Sigmoid colon (tissue), 7 donors: Measurements from ENCODE around the gene ETDC. TPM values are rescaled to one million over a fixed set of nuclear protein-coding genes. Genes with fewer than 3 reads are reported as not detected.
"Not testable (repeated sequence)": the region's sequence is repeated elsewhere in the genome, so short reads cannot be mapped to it uniquely, and the experiment has no call there.

ENCODE experiments used
- DNase-seq: peaks from one replicate; pipeline ENCODE4 v3.0.0-alpha.2; 2019
- H3K27ac ChIP-seq, 4 donors: fragments of 200-600 bp; sonication (generic); one replicate each; pipeline ENCODE4 v1.5.1; 2016 to 2019; ENCODE audit warnings: mild to moderate bottlenecking in 1 of 4
- H3K27me3 ChIP-seq, 3 donors: fragments of 200-600 bp; sonication (generic); one replicate each; pipeline ENCODE4 v1.5.1; 2019; ENCODE audit warnings: mild to moderate bottlenecking in 1 of 3
- H3K36me3 ChIP-seq, 4 donors: fragments of 200-600 bp; sonication (generic); one replicate each; pipeline ENCODE4 v1.5.1; 2016 to 2019
- H3K4me1 ChIP-seq, 4 donors: fragments of 200-600 bp; sonication (generic); one replicate each; pipeline ENCODE4 v1.5.1; 2017 to 2019
- H3K4me3 ChIP-seq, 4 donors: fragments of 200-600 bp; sonication (generic); one replicate each; pipeline ENCODE4 v1.5.1; 2017 to 2019; ENCODE audit warnings: mild to moderate bottlenecking in 2 of 4, moderate library complexity in 1 of 4
- H3K9me3 ChIP-seq, 4 donors: fragments of 200-600 bp in 3 of 4; sonication (generic) in 3 of 4; one replicate each; pipeline versions ENCODE4 v1.5.1 to v1.6.1; 2013 to 2019
- CTCF ChIP-seq, 4 experiments: fragments of 450-650 bp in 3 of 4; fragments of 200-600 bp in 1 of 4; IDR thresholded peaks; one replicate each; pipeline ENCODE4 v1.5.1; 2016 to 2019; ENCODE audit warnings: antibody characterized with exemption in 4 of 4, mild to moderate bottlenecking in 3 of 4, moderate library complexity in 2 of 4
- EP300 ChIP-seq, 4 donors: sonication (generic); formaldehyde crosslinking; IDR thresholded peaks; one replicate each; pipeline ENCODE4 v1.6.1; 2017; ENCODE audit warnings: antibody characterized with exemption in 4 of 4
- POLR2A ChIP-seq, 2 donors: fragments of 450-650 bp; IDR thresholded peaks; one replicate each; pipeline ENCODE4 v1.6.1; 2016; ENCODE audit warnings: antibody characterized with exemption in 2 of 2, mild to moderate bottlenecking in 2 of 2, moderate library complexity in 2 of 2
- POLR2AphosphoS5 ChIP-seq, 4 donors: sonication (generic); formaldehyde crosslinking; IDR thresholded peaks; one replicate each; pipeline ENCODE4 v1.6.1; 2017; ENCODE audit warnings: antibody characterized with exemption in 4 of 4
- WGBS, 2 donors: extraction: QIAGEN DNeasy Blood & Tissue Kit; methylation state at CpG; one replicate each; pipeline ENCODE4 v1.1.7; 2013; 5-methylcytosine and 5-hydroxymethylcytosine counted together
- intact Hi-C: fragments of 100-400 bp; cut with DNase I; formaldehyde crosslinking; loops from one replicate; pipeline ENCODE4 v1.15.1; 2023
- polyA plus RNA-seq, 3 donors: library from polyadenylated mRNA; stranded (reverse); fragments of 200-250 nt; gene quantifications; one replicate each; pipeline ENCODE4 v1.2.3, GENCODE V29; 2013
- total RNA-seq, 4 donors: library from RNA; depleted of rRNA; stranded (reverse); fragments of >200 nt; gene quantifications; one replicate each; pipeline ENCODE4 v1.1.0, GENCODE V29; 2016
- donor health status: healthy with polysubstance abuse.
- donor health status: Bipolar disorder and iron deficiency.
- donor health status: healthy.

Gene ETDC
- total and polyA plus RNA-seq, 7 donors: not detected

- no peak overlapping the region for H3K27ac ChIP-seq
- intact Hi-C loops: no loop called here
- TF ChIP-seq CTCF (IDR thresholded peaks at IDR 0.05) (no peak), EP300 (IDR thresholded peaks at IDR 0.05) (no peak), POLR2A (IDR thresholded peaks at IDR 0.05) (no peak), POLR2AphosphoS5 (IDR thresholded peaks at IDR 0.05) (no peak)
- no peak for DNase-seq
- H3K4me1 ChIP-seq: no peaks in the 10 kb centered on the region
- 91 to 98% methylated on average over 2 of the region's 2 CpGs for WGBS, 2 donors
- no peaks in the 10 kb centered on the region for H3K9me3 ChIP-seq
- no peaks in the 10 kb centered on the region for H3K36me3 ChIP-seq
- no peaks in the 10 kb centered on the region for H3K27me3 ChIP-seq
- H3K4me3 ChIP-seq: no peak overlapping the region
Measured at GRCh38 chrX:135304741-135305140, 4.5 kb upstream of the ETDC start.

GRCh38 chrX:135307171-135307570, 2.1 kb upstream of the ETDC start:
- H3K36me3 ChIP-seq: no peaks in the 10 kb centered on the region
- H3K27me3 ChIP-seq: no peaks in the 10 kb centered on the region
- H3K4me3 ChIP-seq: no peak overlapping the region
- H3K9me3 ChIP-seq: no peaks in the 10 kb centered on the region
- no peak overlapping the region for H3K27ac ChIP-seq
- intact Hi-C loops: no loop called here
- H3K4me1 ChIP-seq: no peaks in the 10 kb centered on the region
- 81 to 94% methylated on average over 3 of the region's 3 CpGs for WGBS, 2 donors
- TF ChIP-seq EP300 (IDR thresholded peaks at IDR 0.05): no peak
- no peak for TF ChIP-seq POLR2AphosphoS5 (IDR thresholded peaks at IDR 0.05)
- no peak for TF ChIP-seq POLR2A (IDR thresholded peaks at IDR 0.05)
- no peak for TF ChIP-seq CTCF (IDR thresholded peaks at IDR 0.05)
- no peak for DNase-seq

- intact Hi-C loops: no loop called here
- no peak overlapping the region for H3K4me3 ChIP-seq
- TF ChIP-seq EP300 (IDR thresholded peaks at IDR 0.05) (no peak), CTCF (IDR thresholded peaks at IDR 0.05) (no peak), POLR2A (IDR thresholded peaks at IDR 0.05) (no peak), POLR2AphosphoS5 (IDR thresholded peaks at IDR 0.05) (no peak)
- no peaks in the 10 kb centered on the region for H3K4me1 ChIP-seq
- no peaks in the 10 kb centered on the region for H3K9me3 ChIP-seq
- DNase-seq: no peak
- no peaks in the 10 kb centered on the region for H3K36me3 ChIP-seq
- no peaks in the 10 kb centered on the region for H3K27me3 ChIP-seq
- no peak overlapping the region for H3K27ac ChIP-seq
- WGBS, 2 donors: 80 to 95% methylated on average over 1 of the region's 1 CpG
Measured at GRCh38 chrX:135308345-135308855, 880 bp upstream of the ETDC start.

GRCh38 chrX:135315864-135316263, 6.6 kb downstream of the ETDC start:
- H3K4me1 ChIP-seq: no peaks in the 10 kb centered on the region
- H3K27ac ChIP-seq: no peak overlapping the region
- H3K27me3 ChIP-seq: no peaks in the 10 kb centered on the region
- DNase-seq: no peak
- TF ChIP-seq POLR2AphosphoS5 (IDR thresholded peaks at IDR 0.05) (no peak), EP300 (IDR thresholded peaks at IDR 0.05) (no peak)
- intact Hi-C loops: no loop called here
- no peaks in the 10 kb centered on the region for H3K36me3 ChIP-seq
- H3K4me3 ChIP-seq: no peak overlapping the region
- no peaks in the 10 kb centered on the region for H3K9me3 ChIP-seq
- WGBS, 2 donors: 67 to 88% methylated on average over 1 of the region's 1 CpG

GRCh38 chrX:135324463-135324862, 15.2 kb downstream of the ETDC start:
- intact Hi-C loops: no loop called here
- Histone ChIP-seq H3K27ac (no peak overlapping the region), H3K4me1 (peaks cover 0 to 9% (median 0%) of the 10 kb centered on the region in 4 donors), H3K4me3 (no peak overlapping the region), H3K36me3 (no peaks in the 10 kb centered on the region), H3K27me3 (no peaks in the 10 kb centered on the region), H3K9me3 (peaks cover 0 to 2% (median 0%) of the 10 kb centered on the region in 4 donors)
- no peak for TF ChIP-seq POLR2A (IDR thresholded peaks at IDR 0.05)
- no peak for TF ChIP-seq POLR2AphosphoS5 (IDR thresholded peaks at IDR 0.05)
- no peak for TF ChIP-seq EP300 (IDR thresholded peaks at IDR 0.05)
- no peak for TF ChIP-seq CTCF (IDR thresholded peaks at IDR 0.05)
- no peak for DNase-seq
- WGBS, 2 donors: 95 to 98% methylated on average over 5 of the region's 5 CpGs

- H3K4me1 ChIP-seq, intact Hi-C loops, H3K36me3 ChIP-seq, DNase-seq, H3K27ac ChIP-seq, H3K4me3 ChIP-seq, H3K9me3 ChIP-seq, H3K27me3 ChIP-seq: not testable (repeated sequence)
- 98 to 100% methylated on average over 31 of the region's 32 CpGs for WGBS, 2 donors
Measured at GRCh38 chrX:135325036-135325818, 15.9 kb downstream of the ETDC start.
